ENCODE measurements around the gene KDM4E. TPM values are rescaled to one million over a fixed set of nuclear protein-coding genes. Genes with fewer than 3 reads are reported as not detected.

Gene KDM4E
- total RNA-seq, 1 donor from 2014 or later: not detected

GRCh38 chr11:95074792-95075563 is 49.9 kb downstream of the KDM4E start:
- Mint-ChIP-seq H3K27me3 (ENCODE audit: unreplicated experiment) (no peaks in the 10 kb centered on the region), H3K4me3 (ENCODE audit: unreplicated experiment) (no peak overlapping the region), H3K36me3 (ENCODE audit: low read depth, unreplicated experiment) (no peaks in the 10 kb centered on the region), H3K27ac (ENCODE audit: unreplicated experiment) (no peak overlapping the region), H3K4me1 (ENCODE audit: unreplicated experiment) (peaks cover 3% of the 10 kb centered on the region), H3K9me3 (ENCODE audit: unreplicated experiment) (no peaks in the 10 kb centered on the region)
- DNase-seq (ENCODE audit: low spot score): no peak
- no peak for TF ChIP-seq CTCF (IDR thresholded peaks at IDR 0.05; ENCODE audit: unreplicated experiment)

GRCh38 chr11:95076416-95076815 is 51.4 kb downstream of the KDM4E start:
- H3K27me3 Mint-ChIP-seq (ENCODE audit: unreplicated experiment): no peaks in the 10 kb centered on the region
- no peaks in the 10 kb centered on the region for H3K9me3 Mint-ChIP-seq (ENCODE audit: unreplicated experiment)
- H3K4me1 Mint-ChIP-seq (ENCODE audit: unreplicated experiment): peaks cover 8% of the 10 kb centered on the region
- TF ChIP-seq CTCF (IDR thresholded peaks at IDR 0.05; ENCODE audit: unreplicated experiment): no peak
- H3K36me3 Mint-ChIP-seq (ENCODE audit: low read depth, unreplicated experiment): no peaks in the 10 kb centered on the region
- H3K27ac Mint-ChIP-seq (ENCODE audit: unreplicated experiment): no peak overlapping the region
- DNase-seq (ENCODE audit: low spot score): no peak
- H3K4me3 Mint-ChIP-seq (ENCODE audit: unreplicated experiment): no peak overlapping the region

- H3K27me3 Mint-ChIP-seq (ENCODE audit: unreplicated experiment): no peaks in the 10 kb centered on the region
- H3K4me1 Mint-ChIP-seq (ENCODE audit: unreplicated experiment): peaks cover 12% of the 10 kb centered on the region
- TF ChIP-seq CTCF (IDR thresholded peaks at IDR 0.05; ENCODE audit: unreplicated experiment): no peak
- H3K4me3 Mint-ChIP-seq (ENCODE audit: unreplicated experiment): no peak overlapping the region
- no peak overlapping the region for H3K27ac Mint-ChIP-seq (ENCODE audit: unreplicated experiment)
- H3K9me3 Mint-ChIP-seq (ENCODE audit: unreplicated experiment): no peaks in the 10 kb centered on the region
- H3K36me3 Mint-ChIP-seq (ENCODE audit: low read depth, unreplicated experiment): no peaks in the 10 kb centered on the region
- DNase-seq (ENCODE audit: low spot score): no peak
Observed at GRCh38 chr11:95076981-95077380, 51.9 kb downstream of the KDM4E start.

Other genes with a start within 250 kb of the KDM4E start
- 84.1 TPM for gene CWC15, start 51.7 kb upstream of the KDM4E start, total RNA-seq (ENCODE audit: unreplicated experiment)
- 1.8 TPM for gene KDM4D, start 51.5 kb upstream of the KDM4E start, total RNA-seq (ENCODE audit: unreplicated experiment)
- gene KDM4F, start 24.2 kb downstream of the KDM4E start, total RNA-seq (ENCODE audit: unreplicated experiment): not detected
- gene SRSF8, start 41.7 kb downstream of the KDM4E start, total RNA-seq (ENCODE audit: unreplicated experiment): 25.2 TPM
- 4.5 TPM for gene ENDOD1, start 64.6 kb downstream of the KDM4E start, total RNA-seq (ENCODE audit: unreplicated experiment)
- 94.5 TPM for gene SESN3, start 205.9 kb downstream of the KDM4E start, total RNA-seq (ENCODE audit: unreplicated experiment)